Ascending aorta (tissue), 2 donors: ENCODE measurements around the gene HS3ST3B1. TPM values are rescaled to one million over a fixed set of nuclear protein-coding genes. Genes with fewer than 3 reads are reported as not detected.

Experiments
- DNase-seq, 2 donors: peaks; one replicate each; pipeline ENCODE4 v3.0.0-alpha.2; 2019; ENCODE audit warnings: low spot score in 2 of 2
- H3K27ac ChIP-seq, 2 donors: fragments of 200-600 bp; sonication (generic); one replicate each; pipeline ENCODE4 v1.5.1; 2016 to 2017; ENCODE audit warnings: mild to moderate bottlenecking in 1 of 2
- H3K27me3 ChIP-seq: fragments of 200-600 bp; sonication (generic); one replicate; pipeline ENCODE4 v1.5.1; 2017
- H3K36me3 ChIP-seq, 2 donors: fragments of 200-600 bp; sonication (generic); one replicate each; pipeline ENCODE4 v1.5.1; 2016
- H3K4me1 ChIP-seq, 2 donors: fragments of 200-600 bp; sonication (generic); one replicate each; pipeline ENCODE4 v1.5.1; 2016 to 2017; ENCODE audit warnings: mild to moderate bottlenecking in 1 of 2
- H3K4me3 ChIP-seq, 2 donors: fragments of 200-600 bp; sonication (generic); one replicate each; pipeline ENCODE4 v1.5.1; 2016 to 2017; ENCODE audit warnings: mild to moderate bottlenecking in 1 of 2
- H3K9me3 ChIP-seq, 2 donors: fragments of 200-600 bp; sonication (generic); one replicate each; pipeline ENCODE4 v1.5.1; 2016
- intact Hi-C: fragments of 100-400 bp; cut with DNase I; formaldehyde crosslinking; loops from one replicate; pipeline ENCODE4 v1.15.1; 2023
- total RNA-seq: library from RNA; depleted of rRNA; stranded (reverse); fragments of >200 nt; gene quantifications from one replicate; pipeline ENCODE4 v1.1.0, GENCODE V29; 2016
- TF ChIP-seq, protein P1 (sequence below), 3 experiments: fragments of 200-600 bp in 2 of 3; fragments of 450-650 bp in 1 of 3; sonication (generic) in 2 of 3; IDR thresholded peaks; one replicate each; pipeline ENCODE4 v1.5.1; 2016 to 2019; ENCODE audit warnings: antibody characterized with exemption in 3 of 3, mild to moderate bottlenecking in 1 of 3, moderate library complexity in 1 of 3

HS3ST3B1 gene
- total RNA-seq, 1 donor from 2014 or later, result 14.6 TPM

DNA sequence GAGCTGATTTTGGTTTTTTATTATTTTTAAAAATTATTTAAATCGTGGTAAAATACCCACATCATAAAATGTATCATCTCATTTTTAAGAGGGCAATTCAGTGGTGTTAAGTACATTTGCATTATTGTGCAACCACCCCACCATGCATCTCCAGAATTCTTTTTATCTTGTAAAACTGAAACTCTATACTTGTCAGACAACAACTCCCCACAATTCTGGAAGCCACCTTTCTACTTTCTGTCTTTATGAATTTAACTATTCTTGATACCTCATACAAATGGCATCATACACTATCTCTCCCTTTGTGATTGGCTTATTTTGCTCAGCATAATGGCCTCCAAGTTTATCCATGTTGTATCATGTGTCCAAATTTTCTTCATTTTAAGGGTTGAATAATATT lies 97.9 kb downstream of the HS3ST3B1 start:
- H3K27ac ChIP-seq, result no peak overlapping the region
- DNase-seq, result no peak
- no peaks in the 10 kb centered on the region for H3K4me1 ChIP-seq
- intact Hi-C loops, result no loop called here
- H3K27me3 ChIP-seq, result no peaks in the 10 kb centered on the region
- no peaks in the 10 kb centered on the region for H3K36me3 ChIP-seq
- no peaks in the 10 kb centered on the region for H3K9me3 ChIP-seq
- H3K4me3 ChIP-seq, result no peak overlapping the region
- TF ChIP-seq, protein P1, sequence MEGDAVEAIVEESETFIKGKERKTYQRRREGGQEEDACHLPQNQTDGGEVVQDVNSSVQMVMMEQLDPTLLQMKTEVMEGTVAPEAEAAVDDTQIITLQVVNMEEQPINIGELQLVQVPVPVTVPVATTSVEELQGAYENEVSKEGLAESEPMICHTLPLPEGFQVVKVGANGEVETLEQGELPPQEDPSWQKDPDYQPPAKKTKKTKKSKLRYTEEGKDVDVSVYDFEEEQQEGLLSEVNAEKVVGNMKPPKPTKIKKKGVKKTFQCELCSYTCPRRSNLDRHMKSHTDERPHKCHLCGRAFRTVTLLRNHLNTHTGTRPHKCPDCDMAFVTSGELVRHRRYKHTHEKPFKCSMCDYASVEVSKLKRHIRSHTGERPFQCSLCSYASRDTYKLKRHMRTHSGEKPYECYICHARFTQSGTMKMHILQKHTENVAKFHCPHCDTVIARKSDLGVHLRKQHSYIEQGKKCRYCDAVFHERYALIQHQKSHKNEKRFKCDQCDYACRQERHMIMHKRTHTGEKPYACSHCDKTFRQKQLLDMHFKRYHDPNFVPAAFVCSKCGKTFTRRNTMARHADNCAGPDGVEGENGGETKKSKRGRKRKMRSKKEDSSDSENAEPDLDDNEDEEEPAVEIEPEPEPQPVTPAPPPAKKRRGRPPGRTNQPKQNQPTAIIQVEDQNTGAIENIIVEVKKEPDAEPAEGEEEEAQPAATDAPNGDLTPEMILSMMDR (IDR thresholded peaks at IDR 0.05), result no peak

Other genes with a start within 250 kb of the HS3ST3B1 start
- gene COX10, start 231.6 kb upstream of the HS3ST3B1 start, total RNA-seq, result 6.4 TPM
- gene CDRT15, start 64.2 kb upstream of the HS3ST3B1 start, total RNA-seq, result not detected